H54 (cell line): Measurements from ENCODE around the gene BRAP.
A peak's percentile ranks its signal among the peaks of the same experiment; 100 is the strongest.
"Not testable (repeated sequence)": the region's sequence is repeated elsewhere in the genome, so short reads cannot be mapped to it uniquely, and the experiment has no call there.

Source experiments
- DNase-seq: peaks from one replicate; pipeline ENCODE4 v3.0.0; 2011; ENCODE audit warnings: low spot score, mixed read lengths; ENCODE audit not compliant: insufficient read length
- FAIRE-seq: peaks from 3 replicates; lab custom pipeline; 2011; peaks lifted over from hg19 to GRCh38; lab: Jason Lieb, UNC
- POLR2A ChIP-seq: IDR thresholded peaks from 2 replicates; pipeline ENCODE4 v1.6.1; 2011; ENCODE audit warnings: low read depth, mild to moderate bottlenecking, low read length

BRAP gene

DNA sequence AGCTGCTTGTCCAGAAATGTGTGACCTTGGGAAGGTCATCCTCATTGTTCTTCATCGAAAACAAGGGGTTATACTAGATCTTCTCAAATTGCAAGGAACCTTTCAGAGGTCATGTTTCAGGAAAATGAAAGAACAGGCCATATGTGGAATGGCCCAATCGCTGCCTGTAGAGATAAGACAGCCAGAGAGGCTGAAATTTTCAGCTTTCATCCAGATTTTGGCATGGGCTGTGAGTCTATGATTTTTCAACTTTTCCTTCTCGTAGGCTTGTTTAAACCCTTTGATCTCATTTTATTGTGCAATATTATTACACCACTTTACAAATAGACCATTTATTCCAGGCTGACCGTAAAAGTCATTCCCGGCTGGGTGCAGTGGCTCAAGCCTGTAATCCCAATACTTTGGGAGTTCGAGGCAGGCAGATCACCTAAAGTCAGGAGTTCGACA lies 69.6 kb downstream of the BRAP start:
- DNase-seq, result no peak
- FAIRE-seq, result no peak
- no peak for TF ChIP-seq POLR2A

DNA sequence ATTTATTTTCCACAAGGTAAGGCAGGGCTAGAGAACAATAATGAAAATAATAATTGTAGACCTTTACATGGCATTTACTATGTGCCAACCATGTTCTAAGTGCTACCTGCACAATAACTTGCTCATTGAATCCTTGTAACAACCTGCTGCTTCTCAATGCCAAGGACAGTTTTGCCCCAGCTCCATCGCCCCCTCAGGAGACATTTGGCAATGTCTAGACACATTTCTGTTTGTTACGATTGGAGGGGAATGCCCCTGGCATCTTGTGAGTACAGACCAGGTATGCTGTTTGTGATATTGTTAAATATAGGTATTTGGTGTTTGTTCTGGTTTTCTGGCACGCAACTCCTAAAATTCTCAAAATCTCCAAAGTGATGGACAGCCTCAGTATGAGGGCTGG lies 78.5 kb downstream of the BRAP start:
- DNase-seq (no peak), FAIRE-seq (no peak)
- TF ChIP-seq POLR2A, result no peak

DNA sequence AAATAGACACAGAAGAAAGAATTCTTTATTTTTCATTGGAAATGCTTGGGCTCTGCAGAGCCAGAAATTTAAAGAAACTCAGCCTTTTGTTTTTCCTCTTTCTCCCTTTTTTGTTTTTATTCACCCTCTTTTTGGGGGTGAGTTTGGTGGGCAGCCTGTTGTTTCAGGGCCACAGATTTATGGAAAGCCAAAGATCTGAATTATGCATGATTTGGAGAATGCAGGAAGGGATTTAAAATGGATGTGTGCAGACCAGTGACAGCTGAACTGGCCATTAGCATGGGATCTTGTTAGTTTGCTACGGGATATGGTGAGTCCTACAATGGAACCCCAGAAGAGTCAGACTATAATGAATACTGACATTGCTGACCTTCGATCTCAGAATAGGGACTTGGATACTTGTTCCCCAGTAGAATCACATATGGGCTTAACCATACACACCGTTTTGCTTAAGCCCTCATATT lies 79.0 kb downstream of the BRAP start:
- FAIRE-seq, result no peak
- TF ChIP-seq POLR2A, result no peak
- no peak for DNase-seq

DNA sequence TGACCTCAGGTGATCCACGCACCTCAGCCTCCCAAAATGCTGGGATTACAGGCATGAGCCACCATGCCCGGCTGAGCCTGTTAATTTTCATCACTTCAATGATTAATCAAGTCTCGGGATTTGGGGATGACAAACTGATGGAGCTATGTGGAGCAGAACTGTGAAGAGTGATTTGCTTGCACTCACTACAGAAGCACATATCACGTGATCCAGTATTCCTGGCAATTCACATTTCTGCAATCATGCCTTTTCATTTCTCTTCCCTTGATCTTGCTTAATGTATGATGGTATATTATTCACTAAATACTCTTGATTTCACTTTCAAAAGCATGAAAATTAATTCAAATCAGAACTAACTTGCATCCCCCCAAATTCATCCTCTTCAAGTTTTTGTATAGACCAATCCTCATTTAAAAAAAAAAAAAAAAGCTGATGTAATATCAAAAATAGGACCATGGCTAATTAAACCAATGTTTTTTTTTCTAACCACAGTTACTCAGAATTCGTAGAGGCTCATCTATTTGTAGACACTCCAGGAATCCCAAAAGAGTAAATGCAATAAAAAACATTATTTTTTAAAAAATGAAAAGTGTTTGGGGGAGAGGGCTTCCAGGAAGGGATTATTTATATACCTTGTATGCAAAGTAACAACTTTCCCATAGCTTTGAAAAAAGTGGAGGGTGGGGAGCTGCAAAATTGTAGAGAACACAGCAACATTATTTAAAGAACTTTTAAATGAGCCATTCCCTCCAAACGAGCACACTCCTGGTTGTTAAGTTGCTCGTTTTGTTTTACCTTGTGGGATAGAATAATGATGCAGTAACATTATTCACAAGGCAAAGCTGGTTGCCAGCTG lies 79.6 kb downstream of the BRAP start:
- no peak for DNase-seq
- TF ChIP-seq POLR2A, result no peak
- FAIRE-seq, result no peak

DNA sequence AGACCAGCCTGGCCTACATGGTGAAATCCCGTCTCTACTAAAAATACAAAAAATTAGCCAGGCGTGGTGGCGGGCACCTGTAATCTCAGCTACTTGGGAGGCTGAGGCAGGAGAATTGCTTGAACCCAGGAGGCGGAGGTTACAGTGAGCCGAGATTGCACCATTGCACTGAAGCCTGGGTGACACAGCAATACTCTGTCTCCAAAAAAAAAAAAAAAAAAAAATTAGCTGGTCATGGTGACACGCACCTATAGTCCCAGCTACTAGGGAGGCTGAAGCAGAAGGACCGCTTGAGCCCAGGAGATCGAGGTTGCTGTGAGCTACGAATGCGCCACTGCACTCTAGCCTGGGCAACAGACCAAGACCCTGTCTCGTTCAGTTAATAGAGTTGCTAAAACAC lies 82.9 kb downstream of the BRAP start:
- FAIRE-seq, DNase-seq: not testable (repeated sequence)

DNA sequence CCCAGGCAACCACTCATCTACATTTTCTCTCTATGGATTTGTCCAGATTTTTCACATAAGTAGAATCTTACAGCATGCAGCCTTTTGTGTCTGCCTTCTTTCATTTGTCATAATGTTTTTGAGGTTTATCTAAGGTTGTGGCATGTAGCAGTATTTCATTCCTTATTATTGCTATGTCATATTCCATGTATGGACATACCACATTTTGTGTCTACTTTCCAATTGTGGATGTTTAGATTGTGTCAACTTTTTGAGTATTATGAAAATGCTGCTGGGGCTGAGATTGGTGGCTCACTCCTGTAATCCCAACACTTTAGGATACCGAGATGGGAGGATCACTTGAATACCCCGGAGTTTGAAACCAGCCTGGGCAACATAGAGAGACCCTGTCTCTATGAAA lies 83.4 kb downstream of the BRAP start:
- DNase-seq (no peak), FAIRE-seq (no peak)
- TF ChIP-seq POLR2A, result no peak

DNA sequence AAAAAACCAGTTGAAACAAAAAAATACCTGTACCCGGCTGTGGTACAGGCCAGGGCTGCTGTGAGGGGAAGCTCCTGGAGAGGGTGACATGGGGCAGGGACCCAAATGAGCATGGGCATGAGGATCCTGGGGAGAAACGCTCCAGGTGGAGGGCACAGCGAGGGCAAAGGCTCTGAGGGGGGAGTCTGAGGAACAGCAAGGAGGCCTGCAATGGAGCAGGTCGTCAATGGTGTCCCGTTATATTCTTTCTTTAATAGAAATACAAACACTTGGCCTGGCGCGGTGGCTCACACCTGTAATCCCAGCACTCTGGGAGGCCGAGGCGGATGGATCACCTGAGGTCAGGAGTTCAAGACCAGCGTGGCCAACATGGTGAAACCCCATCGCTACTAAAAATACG lies 84.8 kb downstream of the BRAP start:
- DNase-seq, FAIRE-seq: not testable (repeated sequence)

DNA sequence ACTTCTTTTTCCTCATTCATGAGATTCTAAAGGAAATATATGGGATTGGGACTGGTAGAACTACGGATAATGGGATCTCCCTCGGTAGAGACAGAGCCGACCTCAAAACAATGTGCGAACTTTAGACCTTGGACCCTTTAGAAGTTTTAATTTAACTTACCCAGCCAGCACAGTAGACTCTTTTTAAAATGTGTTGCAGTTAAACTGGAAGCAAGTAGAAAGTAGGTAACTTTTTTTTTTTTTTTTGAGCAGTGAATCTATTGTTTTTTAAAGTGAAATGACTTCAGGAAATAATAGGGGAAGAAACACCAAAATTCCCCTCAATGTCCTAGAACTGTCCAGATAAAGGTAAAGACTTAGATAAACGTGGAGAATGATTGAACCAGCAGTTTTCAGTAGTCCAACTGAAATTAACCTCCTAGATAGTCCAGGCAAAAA lies 85.5 kb downstream of the BRAP start:
- TF ChIP-seq POLR2A, result no peak
- FAIRE-seq (no peak), DNase-seq (no peak)

DNA sequence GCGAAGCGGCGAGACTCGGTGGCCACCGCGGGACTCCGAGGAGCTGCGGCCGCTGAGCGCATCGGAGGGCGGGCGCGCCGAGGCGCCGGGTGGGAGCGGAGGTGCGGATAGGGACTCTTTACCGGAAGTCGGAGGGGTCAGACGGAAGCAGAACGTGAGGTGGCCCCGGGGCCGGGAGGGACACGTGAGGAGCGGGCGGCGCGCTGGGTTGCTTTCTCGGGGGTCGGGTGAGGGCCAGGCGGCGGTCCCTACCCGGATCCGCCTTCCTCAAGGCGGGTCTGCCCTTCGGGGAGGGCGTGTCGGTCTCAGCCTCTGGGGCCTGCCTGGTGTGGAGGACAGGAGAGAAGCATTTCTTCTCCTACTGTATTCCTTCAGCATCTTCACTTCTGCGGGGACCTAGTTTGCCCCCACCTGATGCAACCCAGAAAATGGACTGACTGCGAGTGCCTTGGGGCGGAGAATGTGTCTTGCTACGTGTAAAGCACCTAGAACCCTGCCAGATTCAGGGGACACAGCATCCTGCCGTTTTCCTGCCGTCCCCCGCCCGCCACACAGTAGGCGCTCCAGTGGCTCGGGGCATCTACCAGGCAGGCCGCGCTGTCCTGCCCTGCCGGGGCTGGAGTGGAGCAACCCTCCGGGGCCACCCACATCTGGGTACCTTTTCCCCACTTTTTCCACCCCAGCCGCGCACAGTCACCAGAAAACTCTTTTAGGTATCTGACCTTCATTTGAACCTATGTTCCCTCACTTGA lies 86.1 kb downstream of the BRAP start:
- DNase-seq (peak; percentile 88), FAIRE-seq (peak; percentile 90)
- peak; percentile 55 for TF ChIP-seq POLR2A

DNA sequence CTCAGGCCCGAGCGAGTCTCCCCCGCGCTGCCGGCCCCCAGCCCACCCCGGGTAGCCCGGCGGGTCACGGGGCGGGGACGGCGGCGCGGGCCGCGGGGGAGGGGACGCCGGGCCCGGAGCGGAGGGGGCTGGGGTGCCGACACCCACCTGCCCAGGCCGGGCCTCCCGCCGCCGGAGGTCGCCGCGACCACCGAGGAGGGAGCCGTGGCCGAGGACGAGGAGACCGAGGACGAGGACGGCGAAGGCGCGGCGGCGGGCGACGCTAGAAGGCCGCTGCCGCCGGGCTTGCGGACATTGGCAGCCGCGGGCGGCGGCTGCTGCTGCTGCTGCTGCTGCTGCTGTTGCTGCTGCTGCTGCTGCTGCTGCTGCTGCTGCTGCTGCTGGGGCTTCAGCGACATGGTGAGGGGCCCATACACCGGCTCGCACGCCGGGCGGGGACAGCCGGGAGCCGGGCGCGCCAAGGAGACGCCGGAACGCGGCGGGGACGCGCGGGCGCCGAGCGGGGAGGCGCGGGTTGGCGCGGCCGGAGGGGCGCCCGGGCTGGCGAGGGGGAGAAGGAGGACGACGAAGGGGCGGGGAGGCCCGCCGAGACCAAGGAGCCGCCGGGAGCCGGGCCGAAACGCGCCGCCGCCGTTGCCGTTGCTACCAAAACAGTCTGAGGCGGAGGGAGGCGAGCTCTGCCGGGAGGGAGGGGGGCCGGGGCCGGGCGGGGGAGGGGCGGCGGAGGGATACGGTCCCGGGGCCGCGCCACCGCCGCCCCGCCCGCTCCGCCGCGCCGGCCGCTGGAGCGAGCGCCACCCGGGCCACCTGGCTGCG lies 86.9 kb downstream of the BRAP start, which contains the start of gene ATXN2:
TSS of gene ATXN2 (minus strand) at position 679 of the 816 bp plus-strand sequence. CDS start at position 398, 281 bp downstream.
- TF ChIP-seq POLR2A, result peak; percentile 47; the same call in 1 of the 2 replicates
- DNase-seq (peak; percentile 58), FAIRE-seq (no peak)

DNA sequence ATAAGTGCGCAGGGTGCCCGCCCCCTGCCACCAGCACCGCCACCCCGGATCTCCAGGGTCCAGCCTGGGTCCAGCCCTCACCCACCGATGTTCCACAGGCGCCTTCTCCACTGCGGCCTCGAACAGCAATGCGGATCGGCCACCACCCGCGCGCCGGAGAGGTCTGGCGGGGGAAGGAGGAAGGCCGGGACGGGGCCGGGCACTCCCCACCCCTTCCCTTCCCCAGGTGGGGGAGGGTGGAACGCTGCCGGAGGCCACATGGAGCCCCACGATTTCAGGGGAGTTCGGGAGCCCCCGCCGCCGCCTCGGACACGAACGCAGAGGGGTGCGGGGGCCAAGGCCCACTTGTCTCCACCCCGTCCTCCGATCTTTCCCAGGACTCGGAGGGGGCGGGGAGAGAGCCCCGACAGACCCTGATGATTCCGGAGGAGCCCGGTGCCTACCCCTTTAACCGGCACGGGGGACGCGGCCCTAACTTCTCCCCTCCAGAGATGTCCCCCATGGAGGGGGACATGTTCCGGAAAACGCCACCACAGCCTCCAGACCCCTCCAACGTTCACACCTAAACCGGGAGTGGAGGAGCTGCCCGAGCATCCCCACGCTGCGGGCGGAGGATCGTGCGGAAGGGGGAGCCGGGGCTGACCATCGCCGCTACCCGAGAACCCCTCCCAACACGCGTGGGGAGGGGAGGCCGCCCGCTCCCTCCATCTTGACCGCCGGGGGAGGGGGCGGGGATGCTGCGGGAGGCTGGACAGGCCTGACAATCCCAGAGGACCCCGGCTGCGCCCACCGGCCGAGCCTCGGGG lies 87.7 kb downstream of the BRAP start:
- no peak for TF ChIP-seq POLR2A
- FAIRE-seq (no peak), DNase-seq (peak; percentile 50)

DNA sequence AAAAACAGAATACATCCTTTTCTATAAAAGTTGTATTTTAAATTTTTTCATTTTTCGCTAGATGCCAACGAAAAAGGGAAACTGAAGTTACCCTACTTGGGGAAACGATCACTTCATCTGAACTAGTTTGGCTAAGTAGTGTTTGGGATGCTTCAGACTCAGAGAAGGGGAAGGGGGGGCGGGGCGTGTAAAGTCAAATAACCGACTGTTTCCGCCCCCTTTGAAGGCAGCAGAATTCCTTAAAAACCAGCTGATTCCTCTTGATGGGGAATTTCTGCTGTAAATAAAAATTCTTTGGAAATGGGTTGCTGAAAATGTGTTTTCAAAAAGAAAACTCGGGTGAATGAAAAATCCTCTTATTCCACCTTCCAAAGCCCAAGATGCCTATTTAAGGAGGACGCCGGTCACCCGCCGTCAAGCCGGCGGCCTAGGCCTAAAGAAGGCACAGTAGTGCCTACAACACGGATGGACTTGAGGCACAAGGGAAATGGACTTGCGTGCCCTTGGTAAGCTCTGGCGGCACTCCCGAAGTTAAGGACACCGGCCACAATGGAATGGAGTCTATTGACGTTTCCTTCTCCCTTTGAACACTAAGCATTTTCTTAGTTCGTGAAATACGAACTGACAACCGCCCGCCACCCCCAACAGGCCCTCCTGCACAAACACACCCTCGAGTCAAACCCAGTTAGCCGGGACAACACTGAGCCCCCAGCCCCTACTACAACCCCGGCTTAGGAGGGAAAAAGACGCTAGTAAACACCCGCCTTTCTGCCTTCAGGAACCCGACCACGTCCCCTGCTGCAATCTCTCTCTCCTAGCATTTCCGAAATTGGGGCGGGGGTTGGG lies 88.5 kb downstream of the BRAP start:
- DNase-seq (peak; percentile 60), FAIRE-seq (peak; percentile 75)
- no peak for TF ChIP-seq POLR2A

DNA sequence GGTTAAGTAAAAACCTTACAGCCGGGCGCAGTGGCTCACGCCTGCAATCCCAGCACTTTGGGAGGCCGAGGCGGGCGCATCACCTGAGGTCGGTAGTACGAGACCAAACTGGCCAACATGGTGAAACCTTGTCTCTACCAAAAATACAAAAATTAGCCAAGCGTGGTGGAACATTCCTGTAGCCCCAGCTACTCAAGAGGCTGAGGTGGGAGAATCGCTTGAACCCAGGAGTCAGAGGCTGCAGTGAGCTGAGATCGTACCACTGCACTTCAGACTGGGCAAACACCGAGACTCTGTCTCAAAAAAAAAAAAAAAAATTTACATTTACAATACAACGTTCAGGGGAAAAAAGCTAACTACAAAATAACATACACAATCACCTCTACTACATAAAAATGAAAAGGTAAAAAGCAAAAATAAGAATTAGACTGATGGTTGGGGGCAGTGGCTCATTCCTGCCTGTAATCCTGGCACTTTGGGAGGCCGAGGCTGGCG lies 90.4 kb downstream of the BRAP start:
- FAIRE-seq, DNase-seq: not testable (repeated sequence)
